Natural killer cell (primary cell): ENCODE measurements around the gene WDR90. TPM values are rescaled to one million over a fixed set of nuclear protein-coding genes. Genes with fewer than 3 reads are reported as not detected.

Source experiments
- ATAC-seq, 3 donors: fragments of 150-1000 bp in 2 of 3; fragments of 200-7000 bp in 1 of 3; cut with Tn5 transposase; 1 replicate in 1 of 3; 2 replicates in 2 of 3; pipeline ENCODE4 v1.10.0; 2021; ENCODE audit warnings: mild to moderate bottlenecking in 2 of 3, moderate library complexity in 2 of 3
- DNase-seq, 2 donors: peaks; one replicate each; pipeline versions ENCODE4 v3.0.0 to v3.0.0-alpha.2; 2013 to 2021; ENCODE audit warnings: mixed read lengths in 1 of 2
- H3K27ac ChIP-seq: one replicate; pipeline ENCODE4 v1.5.1; 2013; ENCODE audit warnings: mild to moderate bottlenecking, low read length
- H3K27me3 ChIP-seq: one replicate; pipeline ENCODE4 v1.6.1; 2013; ENCODE audit warnings: low read length; ENCODE audit not compliant: control insufficient read depth, insufficient read depth
- H3K36me3 ChIP-seq: one replicate; pipeline ENCODE4 v1.6.1; 2013; ENCODE audit warnings: low read length; ENCODE audit not compliant: control insufficient read depth, insufficient read depth
- H3K4me1 ChIP-seq: one replicate; pipeline ENCODE4 v1.6.1; 2013; ENCODE audit warnings: low read length; ENCODE audit not compliant: control insufficient read depth, insufficient read depth
- H3K4me3 ChIP-seq: one replicate; pipeline ENCODE4 v1.5.1; 2013; ENCODE audit warnings: low read length
- H3K9me3 ChIP-seq: one replicate; pipeline ENCODE4 v1.6.1; 2013; ENCODE audit warnings: low read length; ENCODE audit not compliant: control insufficient read depth, insufficient read depth
- H3K27ac Mint-ChIP-seq, 2 donors: one replicate each; pipeline ENCODE4 v1.8.0; 2022; ENCODE audit warnings: mild to moderate bottlenecking in 2 of 2, mixed read lengths in 2 of 2, moderate library complexity in 1 of 2
- H3K27me3 Mint-ChIP-seq, 2 donors: one replicate each; pipeline ENCODE4 v1.8.0; 2022; ENCODE audit warnings: low read depth in 2 of 2, mixed read lengths in 2 of 2
- H3K36me3 Mint-ChIP-seq: one replicate; pipeline ENCODE4 v1.8.0; 2022; ENCODE audit warnings: mixed read lengths
- H3K4me1 Mint-ChIP-seq, 2 donors: one replicate each; pipeline ENCODE4 v1.8.0; 2022; ENCODE audit warnings: mixed read lengths in 2 of 2
- H3K4me3 Mint-ChIP-seq: one replicate; pipeline ENCODE4 v1.8.0; 2022; ENCODE audit warnings: mild to moderate bottlenecking, moderate library complexity, mixed read lengths
- H3K9me3 Mint-ChIP-seq, 2 donors: one replicate each; pipeline ENCODE4 v1.8.0; 2022; ENCODE audit warnings: mixed read lengths in 2 of 2
- CTCF ChIP-seq: fragments of 200-600 bp; IDR thresholded peaks from one replicate; pipeline ENCODE4 v1.8.0; 2022; ENCODE audit warnings: antibody characterized with exemption
- WGBS: methylation state at CpG from one replicate; pipeline ENCODE4 v1.1.7; 2013; ENCODE audit warnings: missing lambda C conversion rate; ENCODE audit not compliant: insufficient coverage; 5-methylcytosine and 5-hydroxymethylcytosine counted together
- intact Hi-C: fragments of 100-400 bp; cut with micrococcal nuclease; formaldehyde crosslinking; loops from one replicate; pipeline ENCODE4 v1.14.2; 2022
- total RNA-seq, 4 donors: library from RNA; stranded (reverse); fragments of 120-200 nt in 1 of 4; gene quantifications; one replicate each; pipeline versions ENCODE4 v1.2.3 to v1.2.4, GENCODE V29; 2013 to 2022

The WDR90 gene
- total RNA-seq, 3 donors from 2014 or later (not counting 1 experiment from before 2014, with no cell fraction given) = 16.7 to 22.8 (median 20.2) TPM

- Histone ChIP-seq H3K36me3 (no peaks in the 10 kb centered on the region), H3K4me1 (no peaks in the 10 kb centered on the region), H3K4me3 (no peak overlapping the region), H3K9me3 (no peaks in the 10 kb centered on the region), H3K27ac (no peak overlapping the region), H3K27me3 (no peaks in the 10 kb centered on the region)
- no peak overlapping the region for H3K27ac Mint-ChIP-seq
- peaks cover 0 to 5% of the 10 kb centered on the region in 2 donors for H3K4me1 Mint-ChIP-seq
- ATAC-seq (no peak), DNase-seq (no peak)
- H3K4me3 Mint-ChIP-seq = no peak overlapping the region
- TF ChIP-seq CTCF = no peak
- no peaks in the 10 kb centered on the region for H3K9me3 Mint-ChIP-seq
- intact Hi-C loops = no loop called here
- 94% methylated on average over 16 of the region's 16 CpGs for WGBS
- H3K36me3 Mint-ChIP-seq = no peaks in the 10 kb centered on the region
- no peaks in the 10 kb centered on the region for H3K27me3 Mint-ChIP-seq
Observed at GRCh38 chr16:617855-618254, 31.3 kb upstream of the WDR90 start.

GRCh38 chr16:619476-620100 is 29.6 kb upstream of the WDR90 start:
- no peak overlapping the region for H3K4me3 Mint-ChIP-seq
- H3K27ac Mint-ChIP-seq = no peak overlapping the region
- peaks cover 0 to 5% of the 10 kb centered on the region in 2 donors for H3K4me1 Mint-ChIP-seq
- H3K27me3 Mint-ChIP-seq = no peaks in the 10 kb centered on the region
- 97% methylated on average over 20 of the region's 20 CpGs for WGBS
- intact Hi-C loops = no loop called here
- H3K9me3 Mint-ChIP-seq = no peaks in the 10 kb centered on the region
- Histone ChIP-seq H3K4me1 (no peaks in the 10 kb centered on the region), H3K9me3 (no peaks in the 10 kb centered on the region), H3K4me3 (no peak overlapping the region), H3K27ac (no peak overlapping the region), H3K27me3 (no peaks in the 10 kb centered on the region), H3K36me3 (no peaks in the 10 kb centered on the region)
- DNase-seq = no peak
- ATAC-seq = no peak
- H3K36me3 Mint-ChIP-seq = no peaks in the 10 kb centered on the region
- no peak for TF ChIP-seq CTCF

GRCh38 chr16:620700-621525 is 28.3 kb upstream of the WDR90 start:
- Histone ChIP-seq H3K4me3 (no peak overlapping the region), H3K4me1 (no peaks in the 10 kb centered on the region), H3K9me3 (no peaks in the 10 kb centered on the region), H3K27ac (no peak overlapping the region), H3K27me3 (no peaks in the 10 kb centered on the region), H3K36me3 (peaks cover 4% of the 10 kb centered on the region)
- no peak for TF ChIP-seq CTCF
- WGBS = 94% methylated on average over 38 of the region's 41 CpGs
- DNase-seq (no peak), ATAC-seq (no peak)
- intact Hi-C loops = no loop called here
- Mint-ChIP-seq H3K27me3 (no peaks in the 10 kb centered on the region), H3K4me1 (peaks cover 0 to 5% of the 10 kb centered on the region in 2 donors), H3K27ac (no peak overlapping the region), H3K9me3 (no peaks in the 10 kb centered on the region), H3K4me3 (no peak overlapping the region), H3K36me3 (no peaks in the 10 kb centered on the region)
